NCI-H1436 treated with DMSO at 0.1 percent for 48 hours (cell line): Measurements from ENCODE around the gene THSD7B.
"Not testable (repeated sequence)": the region's sequence is repeated elsewhere in the genome, so short reads cannot be mapped to it uniquely, and the experiment has no call there.

ENCODE experiments used
- DNase-seq: peaks from one replicate; lab custom pipeline; 2025; lab: John Stamatoyannopoulos, UW

Gene THSD7B

DNA sequence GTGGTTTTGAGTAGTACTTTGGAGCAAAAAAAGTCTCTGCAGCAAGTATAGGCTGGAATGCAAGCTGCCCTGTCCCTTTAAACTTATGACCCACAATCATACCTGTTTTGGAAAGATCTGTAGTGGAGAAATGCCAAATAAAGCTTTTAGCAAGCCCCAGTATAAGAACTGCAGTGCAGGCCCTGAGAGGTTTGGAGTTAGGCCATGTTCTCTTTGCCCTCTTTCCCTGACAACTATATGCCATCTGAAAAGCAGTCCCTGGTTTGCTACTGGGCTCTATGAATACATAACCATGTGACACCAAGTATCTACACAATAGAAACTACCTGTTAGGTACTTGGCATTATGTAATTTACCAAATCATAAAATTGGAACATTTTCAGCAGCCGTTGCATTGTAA, 931.6 kb downstream of the THSD7B start:
- DNase-seq, result no peak

DNA sequence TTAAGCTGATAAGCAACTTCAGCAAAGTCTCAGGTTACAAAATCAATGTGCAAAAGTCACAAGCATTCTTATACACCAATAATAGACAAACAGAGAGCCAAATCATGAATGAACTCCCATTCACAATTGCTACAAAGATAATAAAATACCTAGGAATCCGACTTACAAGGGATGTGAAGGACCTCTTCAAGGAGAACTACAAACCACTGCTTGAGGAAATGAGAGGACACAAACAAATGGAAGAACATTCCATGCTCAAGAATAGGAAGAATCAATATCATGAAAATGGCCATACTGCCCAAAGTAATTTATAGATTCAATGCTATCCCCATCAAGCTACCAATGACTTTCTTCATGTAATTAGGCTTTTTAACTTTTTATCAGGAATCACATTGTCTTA, 934.9 kb downstream of the THSD7B start:
- DNase-seq, result not testable (repeated sequence)

GRCh38 chr2:137700681-137701080, 935.3 kb downstream of the THSD7B start:
- DNase-seq, result no peak

GRCh38 chr2:137705296-137705695, 940.0 kb downstream of the THSD7B start:
- no peak for DNase-seq

DNA sequence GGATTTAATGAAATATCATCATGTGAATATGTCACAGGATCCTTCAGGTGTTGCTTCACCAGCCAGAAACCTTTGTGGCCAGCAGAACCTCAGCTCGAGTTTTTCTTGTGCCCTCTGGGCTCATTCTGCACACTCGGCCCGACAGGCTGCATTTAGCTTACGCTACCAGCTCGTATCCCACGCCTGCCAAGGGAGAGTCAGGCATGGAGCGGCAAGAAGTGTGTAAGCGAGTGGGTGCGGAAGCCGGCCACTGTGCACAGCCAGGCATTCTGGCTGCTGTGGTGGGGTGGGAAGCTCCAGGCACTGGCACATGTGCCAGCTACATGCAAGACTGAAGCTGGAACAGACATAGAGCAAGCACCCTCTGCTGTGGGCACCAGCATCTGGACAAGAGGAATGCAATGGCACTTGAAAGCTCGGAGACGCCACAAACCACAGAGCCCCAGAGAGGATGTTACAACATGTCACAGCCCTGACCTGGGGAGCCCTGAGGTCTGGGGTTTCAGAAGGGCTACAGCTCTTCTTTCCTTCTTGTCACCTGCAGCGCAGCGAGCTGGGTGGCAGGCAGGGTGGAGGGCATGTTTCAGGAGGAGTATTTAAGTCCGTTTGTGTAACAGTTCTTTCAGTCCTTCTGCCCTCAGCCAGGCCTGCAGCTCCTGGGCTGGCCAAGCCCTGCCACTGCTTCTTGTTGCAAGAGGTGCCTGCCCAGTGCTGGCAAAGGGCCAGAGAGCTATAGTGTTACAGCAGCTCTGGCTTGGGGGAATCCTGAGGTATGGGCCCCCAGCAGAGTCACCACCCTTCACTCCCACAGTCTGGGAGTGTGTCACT, 941.7 kb downstream of the THSD7B start:
- no peak for DNase-seq

GRCh38 chr2:137708311-137708710, 943.0 kb downstream of the THSD7B start:
- no peak for DNase-seq

DNA sequence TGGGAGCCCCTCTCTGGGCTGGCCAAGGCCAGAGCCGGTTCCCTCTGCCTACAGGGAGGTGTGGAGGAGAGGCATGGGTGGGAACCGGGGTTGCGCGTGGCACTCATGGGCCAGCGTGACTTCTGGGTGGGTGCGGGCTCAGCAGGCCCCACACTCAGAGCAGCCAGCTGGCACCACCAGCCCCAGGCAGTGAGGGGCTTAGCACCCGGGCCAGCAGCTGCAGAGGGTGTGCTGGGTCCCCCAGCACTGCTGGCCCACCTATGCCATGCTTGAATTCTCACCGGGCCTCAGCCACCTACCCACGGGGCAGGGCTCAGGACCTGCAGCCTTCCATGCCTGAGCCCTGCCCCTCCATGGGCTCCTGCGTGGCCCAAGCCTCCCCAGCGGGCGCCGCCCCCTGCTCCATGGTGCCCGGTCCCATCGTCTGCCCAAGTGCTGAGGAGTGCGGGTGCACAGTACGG, 950.4 kb downstream of the THSD7B start:
- no peak for DNase-seq

- no peak for DNase-seq
Observed at GRCh38 chr2:137718786-137719185, 953.4 kb downstream of the THSD7B start.

DNA sequence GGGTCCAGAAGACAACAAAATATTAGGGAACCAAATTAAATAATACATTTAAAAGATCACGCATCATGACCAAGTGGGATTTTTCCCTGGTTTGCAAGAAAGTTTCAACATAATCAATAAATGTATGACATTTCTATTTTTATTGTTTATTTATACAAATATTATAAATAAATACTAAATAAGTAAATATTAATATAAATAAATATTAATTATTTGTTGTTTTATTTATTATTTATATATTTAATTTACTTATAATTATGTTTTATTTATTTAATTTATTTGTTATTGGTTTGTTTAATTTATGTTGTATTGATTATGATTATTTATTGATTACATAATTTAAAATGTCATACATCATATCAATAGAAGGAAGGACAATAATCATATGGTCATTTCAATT, 956.4 kb downstream of the THSD7B start:
- DNase-seq, result no peak

DNA sequence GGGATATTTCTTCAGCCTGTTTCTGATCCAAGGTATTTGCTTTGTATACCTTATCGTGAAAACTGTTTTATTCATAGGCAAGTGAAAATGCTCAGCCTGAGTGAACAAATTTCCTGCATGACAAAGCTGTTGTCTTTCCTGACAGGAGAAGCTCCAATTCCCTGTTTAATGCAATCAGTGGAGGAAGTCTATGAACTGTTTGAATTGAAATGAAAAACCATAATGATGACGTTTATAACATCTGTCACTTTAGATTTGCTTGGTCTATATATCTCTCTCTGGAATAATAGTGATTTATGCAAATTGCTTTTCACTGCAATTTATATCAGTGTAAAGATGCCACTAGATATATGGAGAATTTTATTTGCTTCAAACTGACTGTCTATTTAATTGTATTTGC, 959.6 kb downstream of the THSD7B start:
- DNase-seq, result no peak
